Panc1 (cell line): ENCODE results near the gene NPR2. TPM values are rescaled to one million over a fixed set of nuclear protein-coding genes. Genes with fewer than 3 reads are reported as not detected.
A peak's percentile ranks its signal among the peaks of the same experiment; 100 is the strongest.

ENCODE experiments used
- ATAC-seq: fragments of 200-7000 bp; cut with Tn5 transposase; 2 replicates; pipeline ENCODE4 v1.9.1; 2020; ENCODE audit warnings: mild to moderate bottlenecking, moderate library complexity
- BruUV-seq: library from RNA; stranded (reverse); fragments of 400-500 nt; replicated peaks from 2 replicates; lab custom pipeline; 2021; lab: Mats Ljungman, UMichigan
- CTCF ChIA-PET: fragments of 300-600 bp; sonication (Branson Sonifier 250); formaldehyde crosslinking; loops from one replicate; lab custom pipeline; 2022; ENCODE audit warnings: antibody characterized with exemption; lab: Charles Lee
- POLR2A ChIA-PET: fragments of 300-600 bp; sonication (Branson Sonifier 250); formaldehyde crosslinking; loops from one replicate; lab custom pipeline; 2022; ENCODE audit warnings: antibody characterized with exemption; lab: Charles Lee
- DNase-seq: peaks from one replicate; pipeline ENCODE4 v3.0.0-alpha.2; 2010; ENCODE audit warnings: low read depth, low spot score
- H3K27ac ChIP-seq: 2 replicates; pipeline ENCODE4 v1.5.1; 2011; ENCODE audit warnings: mild to moderate bottlenecking, low read length, inconsistent platforms
- H3K27me3 ChIP-seq: fragments of 200-500 bp; sonication (Bioruptor generic); 2 replicates; pipeline ENCODE4 v1.6.0; 2014; ENCODE audit warnings: low read length, inconsistent platforms; ENCODE audit not compliant: control insufficient read depth, insufficient read depth
- H3K36me3 ChIP-seq: fragments of 200-500 bp; sonication (Bioruptor generic); 2 replicates; pipeline ENCODE4 v1.5.1; 2014; ENCODE audit warnings: inconsistent platforms, mild to moderate bottlenecking, low read length, moderate library complexity; ENCODE audit not compliant: control insufficient read depth, insufficient read depth
- H3K4me1 ChIP-seq: 2 replicates; pipeline ENCODE4 v1.5.1; 2011; ENCODE audit warnings: inconsistent platforms, mild to moderate bottlenecking, low read length, moderate library complexity; ENCODE audit not compliant: control insufficient read depth, insufficient read depth
- H3K4me3 ChIP-seq, 2 experiments: 2 replicates each; pipeline ENCODE4 v1.5.1; 2011 to 2012; ENCODE audit warnings: low read depth in 2 of 2, low read length in 2 of 2, mild to moderate bottlenecking in 2 of 2, inconsistent platforms in 1 of 2, moderate library complexity in 1 of 2
- H3K9me3 ChIP-seq: fragments of 200-500 bp; sonication (Bioruptor generic); 2 replicates; pipeline ENCODE4 v1.5.1; 2014; ENCODE audit warnings: low read depth, mild to moderate bottlenecking, inconsistent platforms, low read length, moderate library complexity; ENCODE audit not compliant: control insufficient read depth, insufficient read depth
- CTCF ChIP-seq: fragments of 450-650 bp; IDR thresholded peaks from 2 replicates; pipeline ENCODE4 v1.5.1; 2017; ENCODE audit warnings: mild to moderate bottlenecking
- POLR2AphosphoS5 ChIP-seq: IDR thresholded peaks from 2 replicates; pipeline ENCODE4 v1.6.1; 2012; ENCODE audit warnings: mild to moderate bottlenecking, low read depth, low read length, moderate library complexity
- REST ChIP-seq, 2 experiments: IDR thresholded peaks; 2 replicates each; pipeline ENCODE4 v1.6.1; 2011 to 2012; ENCODE audit warnings: low read depth in 2 of 2, control low read depth in 1 of 2, low read length in 1 of 2, mild to moderate bottlenecking in 1 of 2, moderate library complexity in 1 of 2; ENCODE audit not compliant: insufficient read depth in 1 of 2
- SIN3A ChIP-seq: IDR thresholded peaks from 2 replicates; pipeline ENCODE4 v1.6.1; 2012; ENCODE audit warnings: low read depth, mild to moderate bottlenecking, low read length, moderate library complexity, borderline replicate concordance; ENCODE audit not compliant: insufficient read depth
- TCF7L2 ChIP-seq: IDR thresholded peaks from 2 replicates; pipeline ENCODE4 v1.6.1; 2011; ENCODE audit warnings: mild to moderate bottlenecking, low read depth, low read length, inconsistent platforms
- in situ Hi-C: cut with HindIII; loops from 2 replicates; pipeline ENCODE4 v1.10.0; 2016; ENCODE audit warnings: low sequenced_read_pairs, low pct_unique_long_range_greater_than_20kb
- intact Hi-C: fragments of 100-400 bp; cut with micrococcal nuclease; formaldehyde crosslinking; loops from one replicate; pipeline ENCODE4 v1.10.0; 2022; ENCODE audit not compliant: unreplicated experiment
- total RNA-seq: library from RNA; stranded (reverse); gene quantifications from one replicate; pipeline ENCODE4 v1.2.1, GENCODE V29; 2021; ENCODE audit not compliant: unreplicated experiment

NPR2 gene
- total RNA-seq, 1 experiment from 2014 or later: 12.2 TPM

- Histone ChIP-seq H3K27ac (no peak overlapping the region), H3K27me3 (no peaks in the 10 kb centered on the region), H3K4me3 (no peak overlapping the region), H3K36me3 (peaks cover 3% of the 10 kb centered on the region), H3K4me1 (0 out of 2 replicates have a peak, but pooled peaks cover 3% of the 10 kb centered on the region), H3K9me3 (no peaks in the 10 kb centered on the region)
- DNase-seq (peak; percentile 61), ATAC-seq (no peak)
- TF ChIP-seq SIN3A (no peak), POLR2AphosphoS5 (no peak), REST (IDR thresholded peaks at IDR 0.05; ENCODE audit: insufficient read depth in 1 of 2, low read depth in 2 of 2, low read length in 1 of 2) (no peak), CTCF (no peak), TCF7L2 (no peak)
- intact Hi-C loops (no loop called here), in situ Hi-C loops (no loop called here)
- CTCF ChIA-PET: interaction anchor here (0.7 kb wide), 1 partner anchor 44 kb away, joined by 3 read pairs; no protein-coding TSS in a partner anchor
- no TSS peak for BruUV-seq
- POLR2A ChIA-PET: no interaction called here
Observed at GRCh38 chr9:35798658-35799374, 7.4 kb downstream of the NPR2 start.

GRCh38 chr9:35800530-35800929 is 9.1 kb downstream of the NPR2 start:
- BruUV-seq: no TSS peak
- H3K36me3 ChIP-seq: peaks cover 3% of the 10 kb centered on the region
- H3K27ac ChIP-seq: no peak overlapping the region
- H3K4me1 ChIP-seq: no peaks in the 10 kb centered on the region
- ATAC-seq: no peak
- TF ChIP-seq POLR2AphosphoS5 (no peak), TCF7L2 (no peak), CTCF (no peak), REST (IDR thresholded peaks at IDR 0.05; ENCODE audit: insufficient read depth in 1 of 2, low read depth in 2 of 2, low read length in 1 of 2) (no peak), SIN3A (no peak)
- no peaks in the 10 kb centered on the region for H3K27me3 ChIP-seq
- POLR2A ChIA-PET: no interaction called here
- no peaks in the 10 kb centered on the region for H3K9me3 ChIP-seq
- CTCF ChIA-PET: interaction anchor here (0.6 to 0.7 kb wide), 2 partner anchors 53 to 57 kb away, joined by 3 read pairs; no protein-coding TSS in a partner anchor
- no peak for DNase-seq
- in situ Hi-C loops (no loop called here), intact Hi-C loops (no loop called here)
- H3K4me3 ChIP-seq: no peak overlapping the region
